Liver (tissue), 9 donors: ENCODE measurements around the gene FGFR4. TPM values are rescaled to one million over a fixed set of nuclear protein-coding genes. Genes with fewer than 3 reads are reported as not detected.
A peak's percentile ranks its signal among the peaks of the same experiment; 100 is the strongest.

Experiments used
- DNase-seq: peaks from one replicate; pipeline ENCODE4 v3.0.0-alpha.2; 2017; ENCODE audit warnings: low spot score
- H3K27ac ChIP-seq, 2 donors: one replicate each; pipeline ENCODE4 v1.7.0; 2013; ENCODE audit warnings: inconsistent platforms in 2 of 2, low read length in 2 of 2, control low read depth in 1 of 2, low read depth in 1 of 2, mild to moderate bottlenecking in 1 of 2
- H3K27me3 ChIP-seq, 4 donors: one replicate each; pipeline versions ENCODE4 v1.6.1 to v1.7.0; 2013; ENCODE audit warnings: low read length in 3 of 4, inconsistent platforms in 1 of 4, mild to moderate bottlenecking in 1 of 4, moderate library complexity in 1 of 4; ENCODE audit not compliant: control insufficient read depth in 4 of 4, insufficient read depth in 4 of 4
- H3K36me3 ChIP-seq, 4 donors: one replicate each; pipeline versions ENCODE4 v1.6.1 to v1.7.0; 2013; ENCODE audit warnings: low read length in 3 of 4, mild to moderate bottlenecking in 3 of 4, low read depth in 1 of 4, moderate library complexity in 1 of 4; ENCODE audit not compliant: control insufficient read depth in 4 of 4, insufficient read depth in 3 of 4
- H3K4me1 ChIP-seq, 4 donors: one replicate each; pipeline versions ENCODE4 v1.6.1 to v1.7.0; 2013; ENCODE audit warnings: low read length in 3 of 4, mild to moderate bottlenecking in 3 of 4, moderate library complexity in 1 of 4; ENCODE audit not compliant: control insufficient read depth in 4 of 4, insufficient read depth in 4 of 4
- H3K4me3 ChIP-seq, 3 donors: one replicate each; pipeline versions ENCODE4 v1.6.1 to v1.7.0; 2013; ENCODE audit warnings: low read length in 3 of 3, control low read depth in 1 of 3, low read depth in 1 of 3, mild to moderate bottlenecking in 1 of 3
- H3K9ac ChIP-seq, 2 donors: one replicate each; pipeline ENCODE4 v1.7.0; 2013; ENCODE audit warnings: low read length in 2 of 2, mild to moderate bottlenecking in 2 of 2, moderate library complexity in 2 of 2, control low read depth in 1 of 2, low read depth in 1 of 2
- H3K9me3 ChIP-seq, 4 donors: one replicate each; pipeline versions ENCODE4 v1.6.1 to v1.7.0; 2013; ENCODE audit warnings: low read length in 3 of 4; ENCODE audit not compliant: control insufficient read depth in 4 of 4
- ATF3 ChIP-seq: IDR thresholded peaks from 2 replicates; pipeline ENCODE4 v1.6.1; 2016; ENCODE audit warnings: antibody characterized with exemption
- CTCF ChIP-seq: fragments of 150-350 bp; IDR thresholded peaks from 2 replicates; pipeline ENCODE4 v1.5.1; 2017; ENCODE audit warnings: improper control_type of control experiment, low read depth, low read length; ENCODE audit not compliant: missing input control
- EGR1 ChIP-seq, 2 donors: IDR thresholded peaks; 2 replicates each; pipeline ENCODE4 v1.6.1; 2016 to 2018; ENCODE audit warnings: antibody characterized with exemption in 2 of 2, low read depth in 2 of 2
- FOXA1 ChIP-seq: IDR thresholded peaks from 2 replicates; pipeline ENCODE4 v1.6.1; 2016; ENCODE audit warnings: antibody characterized with exemption
- FOXA2 ChIP-seq: IDR thresholded peaks from 2 replicates; pipeline ENCODE4 v1.6.1; 2016; ENCODE audit warnings: antibody characterized with exemption
- GABPA ChIP-seq, 2 donors: IDR thresholded peaks in 1 of 2; conservative IDR thresholded peaks in 1 of 2; 2 replicates each; pipeline ENCODE4 v1.6.1; 2016; ENCODE audit warnings: antibody characterized with exemption in 2 of 2, mild to moderate bottlenecking in 1 of 2, moderate library complexity in 1 of 2
- HNF4A ChIP-seq, 2 donors: conservative IDR thresholded peaks; 2 replicates each; pipeline ENCODE4 v1.6.1; 2016; ENCODE audit warnings: antibody characterized with exemption in 2 of 2, mild to moderate bottlenecking in 2 of 2
- HNF4G ChIP-seq: IDR thresholded peaks from 2 replicates; pipeline ENCODE4 v1.6.1; 2016; ENCODE audit warnings: antibody characterized with exemption
- JUND ChIP-seq, 2 donors: IDR thresholded peaks; 2 replicates each; pipeline ENCODE4 v1.6.1; 2016; ENCODE audit warnings: antibody characterized with exemption in 2 of 2
- NR2F2 ChIP-seq: IDR thresholded peaks from 2 replicates; pipeline ENCODE4 v1.6.1; 2016; ENCODE audit warnings: antibody characterized with exemption
- RAD21 ChIP-seq, 2 donors: IDR thresholded peaks; 2 replicates each; pipeline ENCODE4 v1.6.1; 2016; ENCODE audit warnings: antibody characterized with exemption in 2 of 2, mild to moderate bottlenecking in 2 of 2
- RXRA ChIP-seq, 2 donors: IDR thresholded peaks; 2 replicates each; pipeline ENCODE4 v1.6.1; 2017 to 2018; ENCODE audit warnings: antibody characterized with exemption in 2 of 2, mild to moderate bottlenecking in 1 of 2
- SP1 ChIP-seq: IDR thresholded peaks from 2 replicates; pipeline ENCODE4 v1.6.1; 2018; ENCODE audit warnings: antibody characterized with exemption, mild to moderate bottlenecking
- TAF1 ChIP-seq: conservative IDR thresholded peaks from 2 replicates; pipeline ENCODE4 v1.6.1; 2016; ENCODE audit warnings: antibody characterized with exemption, mild to moderate bottlenecking
- YY1 ChIP-seq: IDR thresholded peaks from 2 replicates; pipeline ENCODE4 v1.6.1; 2016; ENCODE audit warnings: antibody characterized with exemption, mild to moderate bottlenecking
- WGBS: extraction: QIAGEN DNeasy Blood & Tissue Kit; methylation state at CpG from one replicate; pipeline ENCODE4 v1.1.7; 2013; 5-methylcytosine and 5-hydroxymethylcytosine counted together
- polyA plus RNA-seq, 2 donors: library from polyadenylated mRNA; stranded (reverse) in 1 of 2; unstranded in 1 of 2; fragments of 200-250 nt in 1 of 2; fragments of >200 nt in 1 of 2; fragmentation: Nextera tagmentation in 1 of 2; extraction: Ambion mirVana in 1 of 2; gene quantifications; one replicate each; pipeline versions ENCODE4 v1.2.1 to v1.2.3, GENCODE V29; 2013 to 2015
- total RNA-seq, 2 donors: library from RNA; depleted of rRNA; stranded (reverse); fragments of >200 nt; gene quantifications; one replicate each; pipeline ENCODE4 v1.2.3, GENCODE V29; 2014
- TF ChIP-seq, protein P1 (sequence below): IDR thresholded peaks from 2 replicates; pipeline ENCODE4 v1.6.1; 2016; ENCODE audit warnings: antibody characterized with exemption
- TF ChIP-seq, protein P2 (sequence below): IDR thresholded peaks from 2 replicates; pipeline ENCODE4 v1.6.1; 2016; ENCODE audit warnings: antibody characterized with exemption
- TF ChIP-seq, protein P3 (sequence below): IDR thresholded peaks from 2 replicates; pipeline ENCODE4 v1.6.1; 2016; ENCODE audit warnings: antibody characterized with exemption, mild to moderate bottlenecking
- donor health status: healthy.
- donor health status: healthy.
- donor health status: healthy.
- donor health status: healthy.
- donor health status: healthy.

The FGFR4 gene
- total and polyA plus RNA-seq, 4 donors, result 42.3 to 72.6 (median 56.3) TPM

DNA sequence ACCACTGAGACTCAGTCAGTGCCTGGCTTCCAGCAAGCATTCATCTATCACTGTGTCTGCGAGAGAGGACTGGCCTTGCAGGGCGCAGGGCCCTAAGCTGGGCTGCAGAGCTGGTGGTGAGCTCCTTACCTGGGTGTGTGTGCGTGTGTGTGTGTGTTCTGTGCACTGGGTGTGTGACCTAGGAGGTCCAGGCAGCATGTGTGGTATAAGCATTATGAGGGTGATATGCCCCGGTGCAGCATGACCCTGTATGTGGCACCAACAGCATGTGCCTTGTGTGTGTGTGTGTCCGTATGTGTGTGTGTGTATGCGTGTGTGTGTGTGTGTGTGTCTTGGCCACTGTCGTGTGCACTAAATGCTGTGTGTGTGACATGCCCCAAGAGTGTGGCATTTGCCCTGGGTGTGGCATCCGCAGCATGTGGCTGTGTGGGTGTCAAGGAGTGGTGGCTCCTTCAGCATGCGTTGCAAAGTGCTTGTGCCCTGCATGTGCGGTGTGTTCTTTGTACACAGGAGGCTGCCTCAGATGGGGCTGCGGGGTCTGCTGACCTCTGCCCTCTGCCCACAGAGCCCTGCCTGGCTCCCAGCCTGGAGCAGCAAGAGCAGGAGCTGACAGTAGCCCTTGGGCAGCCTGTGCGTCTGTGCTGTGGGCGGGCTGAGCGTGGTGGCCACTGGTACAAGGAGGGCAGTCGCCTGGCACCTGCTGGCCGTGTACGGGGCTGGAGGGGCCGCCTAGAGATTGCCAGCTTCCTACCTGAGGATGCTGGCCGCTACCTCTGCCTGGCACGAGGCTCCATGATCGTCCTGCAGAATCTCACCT lies 3.3 kb downstream of the FGFR4 start:
- Histone ChIP-seq H3K36me3 (peaks cover 3 to 17% (median 8%) of the 10 kb centered on the region in 4 donors), H3K4me3 (no peak overlapping the region), H3K4me1 (peaks cover 17 to 62% (median 52%) of the 10 kb centered on the region in 4 donors), H3K27ac (peak overlapping the region in 1 of 2 donors; percentile 16), H3K27me3 (no peaks in the 10 kb centered on the region), H3K9me3 (no peaks in the 10 kb centered on the region), H3K9ac (no peak overlapping the region)
- TF ChIP-seq FOXA2, result no peak
- TF ChIP-seq, protein P1, sequence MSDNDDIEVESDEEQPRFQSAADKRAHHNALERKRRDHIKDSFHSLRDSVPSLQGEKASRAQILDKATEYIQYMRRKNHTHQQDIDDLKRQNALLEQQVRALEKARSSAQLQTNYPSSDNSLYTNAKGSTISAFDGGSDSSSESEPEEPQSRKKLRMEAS, result peak; percentile 25
- WGBS, result 50% methylated on average over 21 of the region's 21 CpGs
- no peak for DNase-seq

GRCh38 chr5:177090813-177091212 lies 4.1 kb downstream of the FGFR4 start:
- TF ChIP-seq NR2F2 (no peak), CTCF (no peak), ATF3 (no peak), HNF4G (no peak), TAF1 (no peak), HNF4A (conservative IDR thresholded peaks at IDR 0.05) (no peak), EGR1 (IDR thresholded peaks at IDR 0.05; ENCODE audit: low read depth in 2 of 2) (no peak), FOXA2 (no peak), GABPA (IDR thresholded peaks at IDR 0.05 in 1 of 2, conservative IDR thresholded peaks at IDR 0.05 in 1 of 2) (no peak), SP1 (no peak), JUND (IDR thresholded peaks at IDR 0.05) (no peak), FOXA1 (no peak), YY1 (no peak), RXRA (IDR thresholded peaks at IDR 0.05) (no peak), RAD21 (IDR thresholded peaks at IDR 0.05) (no peak)
- TF ChIP-seq, protein P2, sequence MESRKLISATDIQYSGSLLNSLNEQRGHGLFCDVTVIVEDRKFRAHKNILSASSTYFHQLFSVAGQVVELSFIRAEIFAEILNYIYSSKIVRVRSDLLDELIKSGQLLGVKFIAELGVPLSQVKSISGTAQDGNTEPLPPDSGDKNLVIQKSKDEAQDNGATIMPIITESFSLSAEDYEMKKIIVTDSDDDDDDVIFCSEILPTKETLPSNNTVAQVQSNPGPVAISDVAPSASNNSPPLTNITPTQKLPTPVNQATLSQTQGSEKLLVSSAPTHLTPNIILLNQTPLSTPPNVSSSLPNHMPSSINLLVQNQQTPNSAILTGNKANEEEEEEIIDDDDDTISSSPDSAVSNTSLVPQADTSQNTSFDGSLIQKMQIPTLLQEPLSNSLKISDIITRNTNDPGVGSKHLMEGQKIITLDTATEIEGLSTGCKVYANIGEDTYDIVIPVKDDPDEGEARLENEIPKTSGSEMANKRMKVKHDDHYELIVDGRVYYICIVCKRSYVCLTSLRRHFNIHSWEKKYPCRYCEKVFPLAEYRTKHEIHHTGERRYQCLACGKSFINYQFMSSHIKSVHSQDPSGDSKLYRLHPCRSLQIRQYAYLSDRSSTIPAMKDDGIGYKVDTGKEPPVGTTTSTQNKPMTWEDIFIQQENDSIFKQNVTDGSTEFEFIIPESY, result no peak
- TF ChIP-seq, protein P1, result no peak
- TF ChIP-seq, protein P3, sequence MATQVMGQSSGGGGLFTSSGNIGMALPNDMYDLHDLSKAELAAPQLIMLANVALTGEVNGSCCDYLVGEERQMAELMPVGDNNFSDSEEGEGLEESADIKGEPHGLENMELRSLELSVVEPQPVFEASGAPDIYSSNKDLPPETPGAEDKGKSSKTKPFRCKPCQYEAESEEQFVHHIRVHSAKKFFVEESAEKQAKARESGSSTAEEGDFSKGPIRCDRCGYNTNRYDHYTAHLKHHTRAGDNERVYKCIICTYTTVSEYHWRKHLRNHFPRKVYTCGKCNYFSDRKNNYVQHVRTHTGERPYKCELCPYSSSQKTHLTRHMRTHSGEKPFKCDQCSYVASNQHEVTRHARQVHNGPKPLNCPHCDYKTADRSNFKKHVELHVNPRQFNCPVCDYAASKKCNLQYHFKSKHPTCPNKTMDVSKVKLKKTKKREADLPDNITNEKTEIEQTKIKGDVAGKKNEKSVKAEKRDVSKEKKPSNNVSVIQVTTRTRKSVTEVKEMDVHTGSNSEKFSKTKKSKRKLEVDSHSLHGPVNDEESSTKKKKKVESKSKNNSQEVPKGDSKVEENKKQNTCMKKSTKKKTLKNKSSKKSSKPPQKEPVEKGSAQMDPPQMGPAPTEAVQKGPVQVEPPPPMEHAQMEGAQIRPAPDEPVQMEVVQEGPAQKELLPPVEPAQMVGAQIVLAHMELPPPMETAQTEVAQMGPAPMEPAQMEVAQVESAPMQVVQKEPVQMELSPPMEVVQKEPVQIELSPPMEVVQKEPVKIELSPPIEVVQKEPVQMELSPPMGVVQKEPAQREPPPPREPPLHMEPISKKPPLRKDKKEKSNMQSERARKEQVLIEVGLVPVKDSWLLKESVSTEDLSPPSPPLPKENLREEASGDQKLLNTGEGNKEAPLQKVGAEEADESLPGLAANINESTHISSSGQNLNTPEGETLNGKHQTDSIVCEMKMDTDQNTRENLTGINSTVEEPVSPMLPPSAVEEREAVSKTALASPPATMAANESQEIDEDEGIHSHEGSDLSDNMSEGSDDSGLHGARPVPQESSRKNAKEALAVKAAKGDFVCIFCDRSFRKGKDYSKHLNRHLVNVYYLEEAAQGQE, result no peak
- H3K4me1 ChIP-seq, result peaks cover 19 to 69% (median 60%) of the 10 kb centered on the region in 4 donors
- WGBS, result 92% methylated on average over 13 of the region's 13 CpGs
- DNase-seq, result no peak
- no peaks in the 10 kb centered on the region for H3K9me3 ChIP-seq
- peaks cover 3 to 17% (median 8%) of the 10 kb centered on the region in 4 donors for H3K36me3 ChIP-seq
- H3K27me3 ChIP-seq, result no peaks in the 10 kb centered on the region
- H3K4me3 ChIP-seq, result no peak overlapping the region
- H3K9ac ChIP-seq, result no peak overlapping the region
- no peak overlapping the region for H3K27ac ChIP-seq
